Measurements from ENCODE around the gene GTPBP1. TPM values are rescaled to one million over a fixed set of nuclear protein-coding genes. Genes with fewer than 3 reads are reported as not detected.

Gene GTPBP1
- total and polyA plus RNA-seq, 11 donors = 15.6 to 45.3 (median 28.1) TPM

DNA sequence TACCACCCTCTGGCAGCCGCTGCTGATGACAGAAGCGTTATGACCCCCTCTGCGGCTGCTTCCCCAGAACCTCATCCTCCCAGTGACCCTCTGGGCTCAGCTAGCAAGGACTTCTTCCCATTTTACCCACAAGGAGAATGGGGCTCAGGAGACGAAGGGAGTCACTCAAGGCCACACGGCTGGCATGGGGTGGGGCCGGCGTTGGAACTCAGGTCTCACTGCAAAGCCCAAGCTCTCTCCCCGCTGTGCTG lies 66.8 kb downstream of the GTPBP1 start:
- Histone ChIP-seq H3K4me1 (peaks cover 0 to 6% (median 0%) of the 10 kb centered on the region in 12 donors), H3K9me3 (no peaks in the 10 kb centered on the region), H3K4me3 (no peak overlapping the region), H3K36me3 (no peaks in the 10 kb centered on the region), H3K27me3 (no peaks in the 10 kb centered on the region), H3K27ac (no peak overlapping the region)
- WGBS, 4 donors = 76 to 83% (median 78%) methylated on average over 8 of the region's 8 CpGs
- ATAC-seq (no peak), DNase-seq (no peak)
- intact Hi-C loops (cut with DNase I) = loop anchor here in 5 of 10 donors (5.0 to 10.0 kb wide), 5 partner anchors 90 to 352 kb away; no protein-coding TSS in a partner anchor
- TF ChIP-seq, protein P1, sequence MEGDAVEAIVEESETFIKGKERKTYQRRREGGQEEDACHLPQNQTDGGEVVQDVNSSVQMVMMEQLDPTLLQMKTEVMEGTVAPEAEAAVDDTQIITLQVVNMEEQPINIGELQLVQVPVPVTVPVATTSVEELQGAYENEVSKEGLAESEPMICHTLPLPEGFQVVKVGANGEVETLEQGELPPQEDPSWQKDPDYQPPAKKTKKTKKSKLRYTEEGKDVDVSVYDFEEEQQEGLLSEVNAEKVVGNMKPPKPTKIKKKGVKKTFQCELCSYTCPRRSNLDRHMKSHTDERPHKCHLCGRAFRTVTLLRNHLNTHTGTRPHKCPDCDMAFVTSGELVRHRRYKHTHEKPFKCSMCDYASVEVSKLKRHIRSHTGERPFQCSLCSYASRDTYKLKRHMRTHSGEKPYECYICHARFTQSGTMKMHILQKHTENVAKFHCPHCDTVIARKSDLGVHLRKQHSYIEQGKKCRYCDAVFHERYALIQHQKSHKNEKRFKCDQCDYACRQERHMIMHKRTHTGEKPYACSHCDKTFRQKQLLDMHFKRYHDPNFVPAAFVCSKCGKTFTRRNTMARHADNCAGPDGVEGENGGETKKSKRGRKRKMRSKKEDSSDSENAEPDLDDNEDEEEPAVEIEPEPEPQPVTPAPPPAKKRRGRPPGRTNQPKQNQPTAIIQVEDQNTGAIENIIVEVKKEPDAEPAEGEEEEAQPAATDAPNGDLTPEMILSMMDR (IDR thresholded peaks at IDR 0.05) = no peak
- TF ChIP-seq POLR2A (IDR thresholded peaks at IDR 0.05) = no peak

DNA sequence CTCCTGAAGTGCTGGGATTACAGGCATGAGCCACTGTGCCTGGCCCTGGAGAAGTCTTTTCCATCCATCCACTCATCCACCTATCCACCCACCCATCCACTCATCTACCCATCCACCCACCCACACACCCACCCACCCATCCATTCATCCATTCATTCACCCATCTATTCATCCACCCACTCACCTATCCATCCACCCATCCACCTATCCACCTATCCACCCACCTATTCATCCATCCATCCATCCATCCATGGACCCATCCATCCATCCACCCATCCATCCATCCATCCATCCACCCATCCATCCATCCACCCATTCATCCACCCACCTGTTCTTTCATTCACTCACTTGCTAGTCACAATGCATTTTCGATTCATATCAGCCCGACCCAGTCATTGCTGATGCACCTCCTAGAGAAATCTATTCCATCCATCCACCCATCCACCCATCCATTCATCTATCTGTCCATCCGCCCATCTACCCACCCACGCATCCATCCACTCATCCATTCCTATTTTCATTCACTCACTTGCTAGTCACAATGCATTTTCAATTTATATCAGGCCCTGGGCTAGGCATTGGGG lies 67.7 kb downstream of the GTPBP1 start:
- no peak overlapping the region for H3K27ac ChIP-seq
- DNase-seq = no peak
- no peak for ATAC-seq
- TF ChIP-seq, protein P1 (IDR thresholded peaks at IDR 0.05) = no peak
- TF ChIP-seq POLR2A (IDR thresholded peaks at IDR 0.05) = no peak
- H3K4me3 ChIP-seq = no peak overlapping the region
- intact Hi-C loops (cut with DNase I) = loop anchor here in 5 of 10 donors (5.0 to 10.0 kb wide), 5 partner anchors 89 to 351 kb away; no protein-coding TSS in a partner anchor
- H3K9me3 ChIP-seq = no peaks in the 10 kb centered on the region
- H3K4me1 ChIP-seq = peaks cover 0 to 6% (median 0%) of the 10 kb centered on the region in 12 donors
- no peaks in the 10 kb centered on the region for H3K27me3 ChIP-seq
- 92 to 98% (median 96%) methylated on average over 4 of the region's 4 CpGs for WGBS, 4 donors
- H3K36me3 ChIP-seq = peaks cover 0 to 3% (median 0%) of the 10 kb centered on the region in 9 donors

DNA sequence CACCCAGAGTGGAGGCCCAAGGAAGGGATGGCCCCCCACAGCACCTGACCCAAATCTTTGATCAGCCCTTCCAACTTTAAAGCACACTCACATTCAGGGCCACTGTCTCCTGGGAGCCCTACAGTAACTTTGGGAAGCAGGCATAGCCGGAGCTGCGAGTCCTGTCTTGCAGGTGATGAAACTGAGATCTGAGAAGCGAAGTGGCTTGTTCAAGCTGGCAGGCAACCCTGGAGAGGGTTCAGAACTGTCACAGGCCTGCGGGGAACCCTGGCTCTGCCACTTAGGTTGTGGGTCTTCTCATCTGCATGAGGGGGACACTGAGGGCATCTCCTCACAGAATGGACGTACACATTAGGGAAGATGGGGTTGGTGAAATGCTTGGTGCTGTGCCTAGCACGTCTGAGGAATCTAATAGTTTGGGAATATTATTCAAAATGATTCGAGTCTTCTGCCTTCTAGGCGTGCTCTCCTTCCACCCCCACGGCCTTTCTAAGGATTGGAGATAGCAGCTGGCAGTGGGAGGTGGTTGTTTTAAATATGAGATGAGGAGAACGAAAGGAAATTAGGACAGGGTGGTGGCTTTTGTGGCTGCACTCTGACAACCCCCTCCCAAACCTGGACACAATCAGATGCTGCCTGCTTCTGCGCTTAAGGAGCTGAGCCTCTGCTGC lies 68.9 kb downstream of the GTPBP1 start:
- ATAC-seq (no peak), DNase-seq (peak in 1 of 5 donors; percentile 16)
- no peaks in the 10 kb centered on the region for H3K27me3 ChIP-seq
- no peak overlapping the region for H3K4me3 ChIP-seq
- peaks cover 0 to 8% (median 5%) of the 10 kb centered on the region in 9 donors for H3K36me3 ChIP-seq
- peaks cover 0 to 6% (median 0%) of the 10 kb centered on the region in 12 donors for H3K4me1 ChIP-seq
- H3K27ac ChIP-seq = no peak overlapping the region
- H3K9me3 ChIP-seq = no peaks in the 10 kb centered on the region
- intact Hi-C loops (cut with DNase I) = loop anchor here in 6 of 10 donors (2.0 to 10.0 kb wide), 7 partner anchors 68 to 350 kb away; partner anchors contain the start of gene NPTXR (in 3 of the 6)
- WGBS, 4 donors = 75 to 80% (median 78%) methylated on average over 11 of the region's 11 CpGs
- TF ChIP-seq POLR2A (IDR thresholded peaks at IDR 0.05) = no peak
- TF ChIP-seq, protein P1 (IDR thresholded peaks at IDR 0.05) = no peak

DNA sequence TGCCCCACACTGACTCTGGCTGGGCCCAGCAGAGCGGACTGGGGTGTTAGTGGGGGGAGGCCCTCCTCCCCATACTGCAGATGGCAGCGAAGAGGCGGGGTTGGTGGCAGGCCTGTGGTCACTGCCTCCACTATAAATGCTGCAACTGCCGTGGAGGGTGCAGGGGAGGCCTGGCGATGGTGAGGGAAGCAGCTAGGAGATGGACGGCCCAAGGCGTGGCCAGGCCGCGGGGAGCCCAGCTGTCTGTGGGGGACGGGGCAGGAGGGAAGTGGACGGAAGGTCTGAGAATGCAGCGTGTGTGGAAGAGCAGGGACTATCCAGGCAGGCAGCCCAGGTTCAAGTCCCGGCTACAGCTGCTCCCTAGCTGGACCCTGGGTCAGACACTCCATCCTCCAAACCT lies 69.9 kb downstream of the GTPBP1 start:
- TF ChIP-seq, protein P1 (IDR thresholded peaks at IDR 0.05) = no peak
- no peak for TF ChIP-seq POLR2A (IDR thresholded peaks at IDR 0.05)
- Histone ChIP-seq H3K4me3 (no peak overlapping the region), H3K27ac (no peak overlapping the region), H3K36me3 (peaks cover 0 to 18% (median 6%) of the 10 kb centered on the region in 9 donors), H3K27me3 (no peaks in the 10 kb centered on the region), H3K4me1 (peaks cover 0 to 8% (median 0%) of the 10 kb centered on the region in 12 donors), H3K9me3 (no peaks in the 10 kb centered on the region)
- intact Hi-C loops (cut with DNase I) = loop anchor here in 5 of 10 donors (2.0 to 10.0 kb wide), 6 partner anchors 67 to 349 kb away; partner anchors contain the start of gene NPTXR (in 3 of the 5)
- ATAC-seq (no peak), DNase-seq (peak in 1 of 5 donors; percentile 54)
- 72 to 82% (median 78%) methylated on average over 10 to 13 of the region's 13 CpGs for WGBS, 4 donors

Data from heart left ventricle (tissue), 16 donors.